ENCODE results near the gene AHR.

- TF ChIP-seq CTCF (IDR thresholded peaks at IDR 0.05): no peak
- TF ChIP-seq POLR2AphosphoS5 (IDR thresholded peaks at IDR 0.05): no peak
- no peak for TF ChIP-seq POLR2A (IDR thresholded peaks at IDR 0.05)
- TF ChIP-seq EP300 (IDR thresholded peaks at IDR 0.05): no peak
Measured at GRCh38 chr7:17368856-17369524, 70.5 kb downstream of the AHR start.
